BLaER1 treated with 17β-estradiol and CSF1 and Interleukin-3, amounts not matched to agents 10 nM and 100 nM (cell line): ENCODE results near the gene TRAFD1.

Experiments
- H3K27ac ChIP-seq, 11 experiments: shearing (Covaris generic); formaldehyde crosslinking; 2 replicates each; pipeline ENCODE4 v1.8.1; 2022
- H3K27me3 ChIP-seq, 11 experiments: shearing (Covaris generic); formaldehyde crosslinking; 2 replicates each; pipeline ENCODE4 v1.8.1; 2022
- H3K36me3 ChIP-seq, 11 experiments: shearing (Covaris generic); formaldehyde crosslinking; 2 replicates each; pipeline ENCODE4 v1.8.1; 2022
- H3K4me1 ChIP-seq, 10 experiments: shearing (Covaris generic); formaldehyde crosslinking; 2 replicates each; pipeline ENCODE4 v1.8.1; 2022
- H3K4me2 ChIP-seq, 11 experiments: shearing (Covaris generic); formaldehyde crosslinking; 2 replicates each; pipeline ENCODE4 v1.8.1; 2022
- H3K4me3 ChIP-seq, 10 experiments: shearing (Covaris generic); formaldehyde crosslinking; 2 replicates each; pipeline ENCODE4 v1.8.1; 2022
- H3K9ac ChIP-seq, 11 experiments: shearing (Covaris generic); formaldehyde crosslinking; 2 replicates each; pipeline ENCODE4 v1.8.1; 2022
- H3K9me3 ChIP-seq, 11 experiments: shearing (Covaris generic); formaldehyde crosslinking; replicated peaks in 1 of 11; 2 replicates each; pipeline ENCODE4 v1.8.1; 2022
- H4K20me1 ChIP-seq, 11 experiments: shearing (Covaris generic); formaldehyde crosslinking; 2 replicates each; pipeline ENCODE4 v1.8.1; 2022
- Cebpa-rat ChIP-seq, 11 experiments: shearing (Covaris generic); IDR thresholded peaks; 2 replicates each; pipeline ENCODE4 v1.8.1; 2022

Gene TRAFD1

DNA sequence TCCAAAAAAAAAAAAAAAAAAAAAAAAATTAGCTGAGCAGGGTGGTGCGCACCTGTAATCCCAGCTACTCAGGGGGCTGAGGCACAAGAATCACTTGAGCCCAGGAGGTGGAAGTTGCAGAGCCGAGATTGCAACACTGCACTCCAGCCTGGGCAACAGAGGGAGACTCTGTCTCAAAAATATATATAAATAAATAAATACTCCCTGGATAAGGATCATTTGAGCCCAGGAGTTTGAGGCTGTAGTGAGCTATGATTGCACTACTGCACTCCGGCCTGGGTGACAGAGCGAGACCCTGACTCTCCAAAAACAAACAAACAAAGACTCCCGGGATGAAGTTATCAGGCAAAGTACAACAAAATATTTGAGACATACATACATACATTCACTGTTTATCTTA, 13.4 kb upstream of the TRAFD1 start:
- Histone ChIP-seq H3K4me2 (no peak overlapping the region), H3K4me1 (peaks cover 30 to 57% (median 44%) of the 10 kb centered on the region in 10 experiments), H3K9me3 (no peaks in the 10 kb centered on the region), H3K4me3 (no peak overlapping the region), H3K27ac (no peak overlapping the region), H4K20me1 (peaks cover 0 to 15% (median 8%) of the 10 kb centered on the region in 11 experiments; a peak in 20 of 22 replicates), H3K36me3 (peaks cover 0 to 2% (median 0%) of the 10 kb centered on the region in 11 experiments; a peak in 4 of 22 replicates), H3K27me3 (no peaks in the 10 kb centered on the region), H3K9ac (no peak overlapping the region)
- TF ChIP-seq Cebpa-rat (IDR thresholded peaks at IDR 0.05), result no peak

DNA sequence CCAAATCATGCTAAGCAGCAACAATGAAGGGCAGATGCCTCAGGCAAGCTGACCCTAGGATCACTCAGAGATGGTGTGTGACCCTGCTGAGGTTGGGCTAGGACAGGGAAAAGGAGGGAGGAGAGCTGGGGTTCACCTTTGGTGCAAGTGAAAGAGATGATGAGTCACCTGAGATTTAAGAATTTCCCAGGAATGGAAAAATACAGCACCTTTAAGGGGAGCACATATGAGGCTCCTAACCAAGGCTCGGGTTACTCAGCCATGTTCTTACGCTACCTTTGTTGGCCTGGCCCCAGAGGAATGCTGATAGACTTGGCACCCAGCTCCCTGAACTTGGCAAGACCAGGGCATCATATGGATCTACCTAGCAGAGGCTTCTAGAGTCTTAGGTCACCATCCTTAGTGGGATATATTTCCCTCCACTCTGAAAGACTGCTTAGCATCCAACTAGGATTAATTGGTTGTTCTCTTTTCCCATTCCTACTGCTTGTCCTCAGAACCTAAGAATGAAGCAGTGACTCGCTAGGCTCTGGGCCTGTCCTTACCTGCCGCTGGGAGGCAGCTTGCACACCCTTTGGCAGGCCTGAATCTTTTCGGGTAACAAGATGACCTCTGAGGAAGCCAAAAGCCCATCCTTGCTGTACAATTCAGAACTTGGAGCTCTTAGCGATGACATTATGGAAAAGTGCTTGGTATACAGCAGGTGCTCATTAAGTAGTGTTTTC, 12.8 kb upstream of the TRAFD1 start:
- Histone ChIP-seq H3K4me2 (no peak overlapping the region), H4K20me1 (peaks cover 0 to 9% (median 2%) of the 10 kb centered on the region in 11 experiments; a peak in 13 of 22 replicates), H3K36me3 (no peaks in the 10 kb centered on the region), H3K4me3 (no peak overlapping the region), H3K4me1 (peaks cover 30 to 57% (median 44%) of the 10 kb centered on the region in 10 experiments), H3K9ac (no peak overlapping the region), H3K9me3 (no peaks in the 10 kb centered on the region), H3K27me3 (no peaks in the 10 kb centered on the region), H3K27ac (no peak overlapping the region)
- no peak for TF ChIP-seq Cebpa-rat (IDR thresholded peaks at IDR 0.05)

DNA sequence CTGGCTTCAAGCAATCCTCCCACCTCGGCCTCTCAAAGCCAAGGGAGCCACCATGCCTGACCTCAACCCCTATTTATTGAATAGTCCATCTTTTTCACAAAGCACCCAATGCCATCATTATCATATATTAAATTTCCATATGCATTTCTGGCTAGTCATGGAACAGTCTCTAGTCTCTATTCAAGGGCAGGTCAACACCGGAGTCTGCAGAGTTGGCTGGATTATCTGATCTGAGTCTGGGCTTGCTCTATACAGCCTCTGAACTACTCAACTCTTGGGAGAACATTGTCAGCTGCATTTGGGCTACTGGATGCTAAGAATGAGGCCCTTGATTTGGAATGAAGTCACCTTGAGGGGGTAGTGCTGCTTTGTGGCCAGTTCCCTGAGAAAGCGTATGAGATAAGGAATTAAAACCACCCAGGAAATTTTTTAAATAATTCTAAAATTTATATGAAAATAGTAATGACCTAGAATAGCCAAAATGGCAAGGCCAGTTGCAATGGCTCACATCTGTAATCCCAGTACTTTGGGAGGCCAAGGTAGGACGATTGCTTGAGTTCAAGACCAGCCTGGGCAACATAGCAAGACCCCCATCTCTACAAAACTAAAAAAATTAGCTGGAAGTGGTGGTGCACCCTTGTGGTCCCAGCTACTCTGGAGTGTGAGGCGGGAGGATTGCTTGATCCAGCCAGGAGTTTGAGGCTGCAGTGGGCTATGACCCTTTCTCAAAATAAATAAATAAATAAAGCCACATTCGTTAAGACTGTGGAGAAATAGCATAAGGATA, 9.9 kb upstream of the TRAFD1 start:
- Histone ChIP-seq H3K9me3 (no peaks in the 10 kb centered on the region), H4K20me1 (no peaks in the 10 kb centered on the region), H3K27ac (peak overlapping the region in 7 of 11 experiments; percentile 69 to 84 (median 72); a peak in 14 of 22 replicates), H3K4me1 (peaks cover 22 to 47% (median 34%) of the 10 kb centered on the region in 10 experiments), H3K27me3 (no peaks in the 10 kb centered on the region), H3K4me2 (peak overlapping the region in 9 of 11 experiments; percentile 65 to 89 (median 72); a peak in 15 of 22 replicates), H3K36me3 (no peaks in the 10 kb centered on the region), H3K4me3 (no peak overlapping the region), H3K9ac (0 out of 22 replicates have a peak overlapping the region, but pooled peaks of 1 of the 11 experiments have one; percentile 71)
- TF ChIP-seq Cebpa-rat (IDR thresholded peaks at IDR 0.05), result no peak

DNA sequence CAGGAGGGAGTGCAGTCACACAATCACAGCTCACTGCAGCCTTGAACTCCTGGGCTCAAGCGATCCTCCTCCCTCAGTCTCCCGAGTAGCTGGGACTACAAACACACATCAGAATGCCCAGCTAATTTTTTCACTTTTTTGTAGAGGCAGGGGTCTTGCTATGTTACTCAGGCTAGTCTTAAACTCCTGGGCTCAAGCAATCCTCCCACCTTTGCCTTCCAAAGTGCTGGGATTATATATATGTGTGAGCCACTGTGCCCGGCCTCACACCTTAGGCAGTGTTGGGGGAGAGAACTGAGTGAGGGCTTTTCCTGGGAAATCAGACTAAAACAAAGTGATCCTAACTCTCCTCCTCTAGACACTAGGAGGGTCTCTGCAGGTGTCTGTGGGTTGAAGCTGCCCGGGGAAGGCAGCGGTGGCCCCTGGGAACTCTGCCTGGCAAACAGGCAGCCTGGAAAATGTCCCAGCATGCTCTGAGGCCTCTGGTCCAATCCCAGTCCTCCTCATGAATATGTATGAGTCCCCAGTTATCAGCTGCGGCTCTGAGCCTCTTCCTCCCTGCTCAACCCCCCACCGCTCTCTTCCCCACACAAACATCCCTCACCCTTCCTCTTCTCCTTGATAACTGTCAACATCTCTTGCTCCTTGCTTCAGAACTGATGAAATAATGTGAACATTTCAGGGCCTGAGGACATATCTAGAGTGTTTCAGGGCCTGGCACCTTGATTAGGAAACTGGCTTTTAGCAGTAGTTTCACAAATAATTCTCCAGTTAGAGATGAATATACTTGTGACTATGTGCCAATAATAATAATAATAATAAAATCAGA, 8.9 kb upstream of the TRAFD1 start:
- H3K9ac ChIP-seq, result peak overlapping the region; percentile 48 to 75 (median 59); a peak in 21 of 22 replicates

DNA sequence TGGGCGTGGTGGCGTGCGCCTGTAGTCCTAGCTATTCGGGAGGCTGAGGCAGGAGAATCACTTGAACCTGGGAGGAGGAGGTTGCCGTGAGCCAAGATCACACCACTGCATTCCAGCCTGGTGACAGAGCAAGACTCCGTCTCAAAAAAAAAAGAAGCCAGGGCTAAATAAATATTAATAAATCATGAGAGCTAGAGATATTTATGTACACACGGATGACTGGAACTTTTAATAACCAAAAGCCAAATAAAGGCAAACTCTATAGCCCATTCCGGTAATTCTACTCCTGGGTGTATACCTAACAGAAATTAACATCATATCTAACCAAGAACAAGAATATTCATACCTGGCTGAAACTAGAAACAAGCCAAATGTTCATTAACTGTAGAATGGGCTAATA, 7.7 kb upstream of the TRAFD1 start:
- Histone ChIP-seq H4K20me1 (no peaks in the 10 kb centered on the region), H3K36me3 (no peaks in the 10 kb centered on the region), H3K9ac (peak overlapping the region in 6 of 11 experiments; percentile 56 to 75 (median 64); a peak in 5 of 22 replicates), H3K4me3 (no peak overlapping the region), H3K27ac (peak overlapping the region in 10 of 11 experiments; percentile 69 to 84 (median 72); a peak in 18 of 22 replicates), H3K4me2 (peak overlapping the region in 8 of 11 experiments; percentile 65 to 89 (median 74); a peak in 10 of 22 replicates), H3K4me1 (peaks cover 22 to 31% (median 25%) of the 10 kb centered on the region in 10 experiments), H3K9me3 (no peaks in the 10 kb centered on the region), H3K27me3 (no peaks in the 10 kb centered on the region)
- no peak for TF ChIP-seq Cebpa-rat (IDR thresholded peaks at IDR 0.05)

More for the DNA sequence above, 8.9 kb upstream of the TRAFD1 start:
- H3K4me1 ChIP-seq, result peaks cover 22 to 38% (median 25%) of the 10 kb centered on the region in 10 experiments
- TF ChIP-seq Cebpa-rat (IDR thresholded peaks at IDR 0.05), result peak in 8 of 11 experiments; percentile 38 to 78 (median 56); a peak in 8 of 22 replicates
- H3K36me3 ChIP-seq, result no peaks in the 10 kb centered on the region
- no peaks in the 10 kb centered on the region for H3K9me3 ChIP-seq
- H3K4me2 ChIP-seq, result peak overlapping the region; percentile 65 to 89 (median 74)
- H4K20me1 ChIP-seq, result no peaks in the 10 kb centered on the region
- no peaks in the 10 kb centered on the region for H3K27me3 ChIP-seq
- peak overlapping the region in 4 of 10 experiments; percentile 12 to 56 (median 24); a peak in 5 of 20 replicates for H3K4me3 ChIP-seq
- peak overlapping the region; percentile 69 to 84 (median 72) for H3K27ac ChIP-seq

DNA sequence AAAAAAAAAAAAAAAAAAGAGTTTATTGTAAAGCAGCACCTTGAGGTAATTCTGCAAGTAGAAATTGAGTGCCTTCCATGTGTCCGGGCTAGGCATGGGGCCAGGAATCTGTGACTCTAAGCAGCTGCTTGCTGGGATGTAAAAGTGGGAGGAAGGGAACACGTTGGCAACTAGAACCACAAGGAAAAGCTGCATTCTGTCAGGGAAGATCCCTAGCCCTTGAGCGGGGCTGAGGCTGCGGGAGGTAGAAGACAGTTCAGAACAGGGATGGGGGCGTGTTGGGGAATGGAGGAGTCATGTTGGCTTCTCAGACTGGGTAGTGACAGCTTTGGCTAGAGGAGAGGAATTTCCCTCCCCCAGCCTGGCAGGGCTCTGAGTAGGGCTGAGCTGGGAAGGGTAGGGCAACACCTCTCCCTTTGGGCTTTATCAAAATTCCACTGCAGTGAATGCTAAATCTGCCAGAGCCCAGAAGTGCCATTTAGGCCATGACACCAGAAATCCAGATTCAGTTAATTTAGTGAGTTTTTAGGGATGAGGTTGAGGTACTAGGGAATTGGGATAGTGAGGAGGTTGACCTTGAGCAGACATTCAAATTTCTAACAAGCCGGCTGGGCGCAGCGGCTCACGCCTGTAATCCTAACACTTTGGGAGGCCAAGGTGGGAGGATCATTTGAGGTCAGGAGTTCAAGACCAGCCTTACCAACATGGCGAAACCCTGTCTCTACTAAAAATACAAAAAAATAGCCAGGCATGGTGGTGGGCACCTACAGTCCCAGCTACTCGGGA, 3.4 kb upstream of the TRAFD1 start:
- Histone ChIP-seq H3K36me3 (no peaks in the 10 kb centered on the region), H3K4me3 (no peak overlapping the region), H3K9ac (no peak overlapping the region), H3K27me3 (no peaks in the 10 kb centered on the region), H3K4me2 (no peak overlapping the region), H3K27ac (no peak overlapping the region; a peak in 1 of 22 replicates), H4K20me1 (peaks cover 0 to 15% (median 10%) of the 10 kb centered on the region in 11 experiments; a peak in 10 of 22 replicates), H3K4me1 (peaks cover 24 to 27% (median 25%) of the 10 kb centered on the region in 10 experiments), H3K9me3 (no peaks in the 10 kb centered on the region)
- no peak for TF ChIP-seq Cebpa-rat (IDR thresholded peaks at IDR 0.05)

DNA sequence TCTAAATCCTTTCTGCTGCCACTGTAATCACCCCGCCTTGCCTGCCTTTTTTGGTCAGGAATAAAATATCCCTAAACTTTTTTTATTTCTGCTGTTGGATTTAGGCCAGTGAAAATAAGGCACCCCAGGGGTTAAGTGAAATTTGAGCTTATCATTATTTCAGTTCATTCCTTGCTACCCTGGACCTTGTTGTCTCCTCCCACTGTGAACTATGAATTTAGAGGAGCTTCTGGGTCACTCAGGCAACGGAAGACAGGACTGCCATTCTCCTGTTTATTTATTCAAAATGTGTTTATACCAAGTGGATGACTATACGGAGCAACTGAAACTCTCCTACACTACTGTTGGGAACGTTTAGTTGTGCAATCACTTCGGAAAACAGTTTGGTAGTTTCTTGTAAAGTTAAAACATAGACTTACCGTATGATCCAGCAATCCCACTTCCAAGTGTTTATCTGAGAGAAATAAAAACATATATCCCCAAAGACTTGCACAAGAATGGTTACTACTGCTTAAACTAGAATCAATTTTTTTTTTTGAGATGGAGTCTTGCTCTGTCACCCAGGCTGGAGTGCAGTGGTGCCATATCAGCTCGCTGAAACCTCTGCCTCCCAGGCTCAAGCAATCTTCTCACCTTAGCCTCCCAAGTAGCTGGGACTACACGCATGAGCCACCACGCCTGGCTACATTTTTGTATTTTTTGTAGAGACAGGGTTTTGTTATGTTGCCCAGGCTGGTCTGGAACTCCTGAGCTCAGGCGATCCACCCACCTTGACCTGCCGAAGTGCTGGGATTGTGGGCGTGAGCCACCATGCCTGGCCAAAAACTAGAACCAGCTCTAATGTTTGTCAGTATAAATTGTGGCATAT, 2.3 kb upstream of the TRAFD1 start:
- no peak for TF ChIP-seq Cebpa-rat (IDR thresholded peaks at IDR 0.05)
- no peaks in the 10 kb centered on the region for H3K36me3 ChIP-seq
- no peak overlapping the region for H3K27ac ChIP-seq
- no peak overlapping the region for H3K4me2 ChIP-seq
- no peaks in the 10 kb centered on the region for H3K27me3 ChIP-seq
- H3K4me3 ChIP-seq, result no peak overlapping the region
- H3K9ac ChIP-seq, result no peak overlapping the region
- H3K9me3 ChIP-seq, result no peaks in the 10 kb centered on the region
- peaks cover 0 to 19% (median 10%) of the 10 kb centered on the region in 11 experiments; a peak in 11 of 22 replicates for H4K20me1 ChIP-seq
- peaks cover 25 to 30% (median 28%) of the 10 kb centered on the region in 10 experiments for H3K4me1 ChIP-seq
